OCI-LY1 (cell line): ENCODE results near the gene YDJC.
"Not testable (repeated sequence)": the region's sequence is repeated elsewhere in the genome, so short reads cannot be mapped to it uniquely, and the experiment has no call there.

ENCODE experiments used
- H2AFZ ChIP-seq: fragments of 200-600 bp; sonication (generic), shearing (Covaris generic); 2 replicates; pipeline ENCODE4 v1.6.0; 2014; ENCODE audit warnings: antibody characterized with exemption, mild to moderate bottlenecking, low read length
- H3F3A ChIP-seq: fragments of 200-600 bp; sonication (generic), shearing (Covaris generic); 2 replicates; pipeline ENCODE4 v1.6.0; 2014; ENCODE audit warnings: mild to moderate bottlenecking, antibody characterized with exemption, low read length, moderate library complexity; ENCODE audit not compliant: insufficient read depth
- H3K27ac ChIP-seq: fragments of 200-600 bp; sonication (generic); 2 replicates; pipeline ENCODE4 v1.5.1; 2014; ENCODE audit warnings: low read length, mixed run types, mild to moderate bottlenecking, low read depth; ENCODE audit not compliant: poor library complexity, severe bottlenecking
- H3K27me3 ChIP-seq: fragments of 200-600 bp; sonication (generic); 2 replicates; pipeline ENCODE4 v1.6.0; 2014; ENCODE audit warnings: antibody characterized with exemption, mild to moderate bottlenecking, low read length, moderate library complexity; ENCODE audit not compliant: insufficient read depth
- H3K36me3 ChIP-seq: fragments of 200-600 bp; sonication (generic); 2 replicates; pipeline ENCODE4 v1.6.1; 2014; ENCODE audit warnings: mild to moderate bottlenecking, antibody characterized with exemption, low read length, moderate library complexity, mixed read lengths; ENCODE audit not compliant: insufficient read depth
- H3K4me1 ChIP-seq: fragments of 200-600 bp; sonication (generic); 2 replicates; pipeline ENCODE4 v1.5.1; 2014; ENCODE audit warnings: mild to moderate bottlenecking, low read length, moderate library complexity; ENCODE audit not compliant: insufficient read depth, severe bottlenecking
- H3K4me2 ChIP-seq: fragments of 200-600 bp; sonication (generic), shearing (Covaris generic); 2 replicates; pipeline ENCODE4 v1.6.1; 2014; ENCODE audit warnings: low read length
- H3K4me3 ChIP-seq: fragments of 200-600 bp; sonication (generic); 2 replicates; pipeline ENCODE4 v1.5.1; 2014; ENCODE audit warnings: low read length, low read depth, mild to moderate bottlenecking, mixed read lengths; ENCODE audit not compliant: poor library complexity, severe bottlenecking
- H3K79me2 ChIP-seq: fragments of 200-600 bp; shearing (Covaris generic); 2 replicates; pipeline ENCODE4 v1.6.1; 2016; ENCODE audit warnings: mixed run types, low read length, mixed read lengths; ENCODE audit not compliant: insufficient read depth
- H3K9ac ChIP-seq: fragments of 200-600 bp; sonication (generic), shearing (Covaris generic); 2 replicates; pipeline ENCODE4 v1.6.1; 2014; ENCODE audit warnings: mild to moderate bottlenecking, low read length, mixed read lengths
- H3K9me2 ChIP-seq: fragments of 200-600 bp; sonication (generic), shearing (Covaris generic); 2 replicates; pipeline ENCODE4 v1.6.1; 2014; ENCODE audit warnings: low read depth, mild to moderate bottlenecking, low read length, mixed read lengths
- H3K9me3 ChIP-seq: fragments of 200-600 bp; shearing (Covaris generic); 2 replicates; pipeline ENCODE4 v1.6.1; 2014; ENCODE audit warnings: low read length, mixed read lengths
- H4K20me1 ChIP-seq: fragments of 200-600 bp; sonication (generic), shearing (Covaris generic); 2 replicates; pipeline ENCODE4 v1.6.0; 2016; ENCODE audit warnings: mild to moderate bottlenecking, low read length; ENCODE audit not compliant: insufficient read depth
- CTCF ChIP-seq: fragments of 200-600 bp; sonication (generic), shearing (Covaris generic); IDR thresholded peaks from 2 replicates; pipeline ENCODE4 v1.5.1; 2017; ENCODE audit warnings: mild to moderate bottlenecking, antibody characterized with exemption, low read length, moderate library complexity, mixed read lengths
- EZH2 ChIP-seq: fragments of 200-600 bp; sonication (generic), shearing (Covaris generic); IDR thresholded peaks from 2 replicates; pipeline ENCODE4 v1.8.0; 2017; ENCODE audit warnings: borderline replicate concordance, mixed run types, mild to moderate bottlenecking, antibody characterized with exemption, low read length, moderate library complexity, mixed read lengths

Gene YDJC

GRCh38 chr22:21602579-21602978 lies 27.2 kb downstream of the YDJC start:
- no peak overlapping the region for H3K27ac ChIP-seq
- H3K9me2 ChIP-seq = no peaks in the 10 kb centered on the region
- TF ChIP-seq EZH2 (no peak), CTCF (no peak)
- no peak overlapping the region for H3K4me2 ChIP-seq
- peaks cover 25% of the 10 kb centered on the region; the same call in 1 of the 2 replicates for H3K36me3 ChIP-seq
- H3K4me1 ChIP-seq = no peaks in the 10 kb centered on the region
- H3K9ac ChIP-seq = no peak overlapping the region
- H4K20me1 ChIP-seq = no peaks in the 10 kb centered on the region
- peaks cover 52% of the 10 kb centered on the region for H3K79me2 ChIP-seq
- H3K9me3 ChIP-seq = no peaks in the 10 kb centered on the region
- H3K4me3 ChIP-seq = no peak overlapping the region
- H3K27me3 ChIP-seq = no peaks in the 10 kb centered on the region
- no peak overlapping the region for H2AFZ ChIP-seq
- no peaks in the 10 kb centered on the region for H3F3A ChIP-seq

GRCh38 chr22:21599053-21599893 lies 30.5 kb downstream of the YDJC start:
- Histone ChIP-seq H3K79me2 (peaks cover 72% of the 10 kb centered on the region), H3K9me2 (no peaks in the 10 kb centered on the region), H3K27ac (no peak overlapping the region), H3K27me3 (no peaks in the 10 kb centered on the region), H3K9me3 (no peaks in the 10 kb centered on the region), H3K36me3 (peaks cover 49% of the 10 kb centered on the region), H3K4me1 (no peaks in the 10 kb centered on the region), H4K20me1 (no peaks in the 10 kb centered on the region), H3K4me2 (no peak overlapping the region), H3K9ac (no peak overlapping the region), H3F3A (no peaks in the 10 kb centered on the region), H2AFZ (no peak overlapping the region), H3K4me3 (no peak overlapping the region)
- no peak for TF ChIP-seq EZH2
- TF ChIP-seq CTCF = no peak

- H2AFZ ChIP-seq = no peak overlapping the region
- no peak overlapping the region for H3K4me3 ChIP-seq
- H3K36me3 ChIP-seq = peaks cover 58% of the 10 kb centered on the region
- no peak for TF ChIP-seq CTCF
- no peak for TF ChIP-seq EZH2
- no peak overlapping the region for H3K9ac ChIP-seq
- no peaks in the 10 kb centered on the region for H4K20me1 ChIP-seq
- no peaks in the 10 kb centered on the region for H3K9me3 ChIP-seq
- no peaks in the 10 kb centered on the region for H3F3A ChIP-seq
- H3K27me3 ChIP-seq = no peaks in the 10 kb centered on the region
- H3K27ac ChIP-seq = no peak overlapping the region
- no peaks in the 10 kb centered on the region for H3K9me2 ChIP-seq
- H3K79me2 ChIP-seq = peaks cover 71% of the 10 kb centered on the region
- H3K4me2 ChIP-seq = no peak overlapping the region
- no peaks in the 10 kb centered on the region for H3K4me1 ChIP-seq
Measured at GRCh38 chr22:21598302-21598701, 31.5 kb downstream of the YDJC start.

- H2AFZ ChIP-seq, H3K4me1 ChIP-seq, H3K9ac ChIP-seq, H4K20me1 ChIP-seq, H3K4me2 ChIP-seq, H3K27me3 ChIP-seq, H3K27ac ChIP-seq, H3K4me3 ChIP-seq, H3K9me3 ChIP-seq, H3F3A ChIP-seq, H3K9me2 ChIP-seq: not testable (repeated sequence)
- Histone ChIP-seq H3K79me2 (peaks cover 79% of the 10 kb centered on the region), H3K36me3 (peaks cover 60% of the 10 kb centered on the region)
Measured at GRCh38 chr22:21596356-21597135, 33.3 kb downstream of the YDJC start.
